Measurements from ENCODE around the gene VAMP1.

The VAMP1 gene

DNA sequence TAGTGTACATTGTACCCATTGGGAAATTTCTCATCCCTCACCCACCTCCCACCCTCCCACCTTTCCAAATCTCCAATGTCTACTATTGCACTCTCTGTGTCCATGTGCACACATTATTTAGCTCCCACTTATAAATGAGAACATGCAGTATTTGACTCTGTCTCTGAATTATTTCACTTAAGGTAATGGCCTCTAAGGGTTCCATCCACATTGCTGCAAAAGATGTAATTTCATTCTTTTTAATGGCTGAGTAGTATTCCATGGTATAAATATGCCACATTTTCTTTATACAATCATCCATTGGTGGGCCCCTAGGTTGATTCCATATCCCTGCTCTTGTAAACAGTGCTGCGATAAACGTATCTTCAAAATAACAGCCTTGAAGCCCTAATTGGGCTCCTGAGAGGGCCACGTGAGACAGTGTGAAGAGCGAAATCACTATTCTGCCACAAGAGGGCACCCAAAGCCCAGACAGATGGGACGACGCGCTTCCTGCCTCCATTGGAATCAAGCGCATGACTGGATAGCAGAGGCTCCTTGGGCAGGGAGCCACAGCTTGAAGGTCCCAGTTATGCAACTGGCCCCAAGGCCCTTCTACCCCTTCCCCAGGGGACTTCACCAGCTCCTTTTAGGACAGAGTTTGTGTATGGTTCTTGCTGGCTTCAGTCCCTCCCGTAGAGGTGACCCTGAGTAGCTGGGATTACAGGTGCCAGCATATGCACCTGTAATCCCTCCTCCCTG lies 47.0 kb downstream of the VAMP1 start:
- DNase-seq: peak; percentile 63 to 73

DNA sequence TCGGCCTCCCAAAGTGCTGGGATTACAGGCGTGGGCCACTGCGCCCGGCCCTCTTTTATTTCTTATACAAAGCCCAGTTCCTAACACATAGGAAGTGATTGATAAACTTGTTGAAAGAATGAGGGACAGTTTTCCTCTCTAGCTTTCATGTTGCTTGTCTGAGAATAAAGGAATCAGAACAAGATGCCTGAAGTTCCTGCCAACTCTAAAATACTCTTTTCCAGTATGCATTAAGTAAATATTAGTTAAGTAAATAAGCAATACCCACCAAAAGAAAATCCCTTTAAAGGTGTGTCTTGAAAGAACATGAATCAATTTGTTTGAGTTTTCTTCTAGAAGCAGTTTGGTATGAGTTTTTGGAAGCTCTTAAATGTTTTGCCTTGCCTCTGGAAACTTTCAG lies 50.1 kb downstream of the VAMP1 start:
- no peak for DNase-seq

GRCh38 chr12:6418796-6419195 lies 51.7 kb downstream of the VAMP1 start:
- no peak for DNase-seq

DNA sequence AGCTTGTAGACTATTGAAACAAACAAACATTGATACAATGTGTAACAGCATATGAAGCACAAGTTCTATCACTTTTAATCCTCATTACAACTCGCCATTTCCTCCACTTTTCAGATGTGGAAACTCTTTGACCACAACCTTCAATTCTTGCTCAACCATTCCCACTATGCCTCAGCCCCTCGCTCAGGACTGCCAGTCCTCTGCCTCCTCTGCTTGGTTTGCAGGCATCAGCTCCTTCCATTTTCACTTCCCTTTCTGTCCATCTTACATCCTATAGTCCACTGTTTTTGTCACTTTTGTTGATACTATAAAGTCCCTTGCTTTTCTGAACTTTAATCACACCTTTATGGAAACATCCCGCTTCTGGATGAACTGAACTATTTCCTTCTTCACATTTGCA lies 53.9 kb downstream of the VAMP1 start:
- no peak for DNase-seq
